ENCODE results near the gene NTMT1. TPM values are rescaled to one million over a fixed set of nuclear protein-coding genes. Genes with fewer than 3 reads are reported as not detected.

Gene NTMT1
- total RNA-seq, 1 experiment from 2014 or later: 50.2 TPM

DNA sequence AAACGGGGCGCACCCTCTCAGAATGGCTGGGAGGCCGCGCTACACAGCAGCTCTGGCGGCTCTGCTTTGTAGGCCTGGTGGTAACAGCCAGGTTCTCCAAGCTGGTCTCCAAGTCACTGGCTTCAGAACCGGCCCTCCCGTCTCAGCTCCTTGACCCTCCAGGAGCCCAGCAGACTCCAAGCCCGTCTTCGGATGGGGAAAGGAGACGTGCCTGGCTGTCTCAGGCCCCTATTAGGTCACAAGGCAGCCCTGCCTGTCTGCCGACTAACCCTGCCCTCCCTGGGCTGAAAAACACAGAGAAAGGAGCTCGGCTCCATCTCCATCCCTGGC, 13.8 kb downstream of the NTMT1 start:
- no peak for ATAC-seq
- Histone ChIP-seq H3K27me3 (ENCODE audit: low read length) (no peaks in the 10 kb centered on the region), H3K79me2 (ENCODE audit: low read length) (peaks cover 25% of the 10 kb centered on the region), H3K36me3 (ENCODE audit: low read depth, low read length) (no peaks in the 10 kb centered on the region), H3K4me3 (ENCODE audit: low read length) (no peak overlapping the region), H3K27ac (ENCODE audit: low read length) (no peak overlapping the region), H4K20me1 (ENCODE audit: low read length) (no peaks in the 10 kb centered on the region), H3K4me1 (ENCODE audit: insufficient read depth, low read length) (peaks cover 3% of the 10 kb centered on the region; the same call in 1 of the 2 replicates), H3K9me3 (ENCODE audit: low read length) (no peaks in the 10 kb centered on the region), H3K9me2 (replicated peaks; ENCODE audit: low read length) (no peaks in the 10 kb centered on the region), H2AFZ (ENCODE audit: low read length) (no peak overlapping the region), H3K4me2 (ENCODE audit: low read length) (no peak overlapping the region), H3K9ac (ENCODE audit: low read length) (no peak overlapping the region), H3F3A (ENCODE audit: low read length, unreplicated experiment) (no peaks in the 10 kb centered on the region)
- TF ChIP-seq, protein P1, sequence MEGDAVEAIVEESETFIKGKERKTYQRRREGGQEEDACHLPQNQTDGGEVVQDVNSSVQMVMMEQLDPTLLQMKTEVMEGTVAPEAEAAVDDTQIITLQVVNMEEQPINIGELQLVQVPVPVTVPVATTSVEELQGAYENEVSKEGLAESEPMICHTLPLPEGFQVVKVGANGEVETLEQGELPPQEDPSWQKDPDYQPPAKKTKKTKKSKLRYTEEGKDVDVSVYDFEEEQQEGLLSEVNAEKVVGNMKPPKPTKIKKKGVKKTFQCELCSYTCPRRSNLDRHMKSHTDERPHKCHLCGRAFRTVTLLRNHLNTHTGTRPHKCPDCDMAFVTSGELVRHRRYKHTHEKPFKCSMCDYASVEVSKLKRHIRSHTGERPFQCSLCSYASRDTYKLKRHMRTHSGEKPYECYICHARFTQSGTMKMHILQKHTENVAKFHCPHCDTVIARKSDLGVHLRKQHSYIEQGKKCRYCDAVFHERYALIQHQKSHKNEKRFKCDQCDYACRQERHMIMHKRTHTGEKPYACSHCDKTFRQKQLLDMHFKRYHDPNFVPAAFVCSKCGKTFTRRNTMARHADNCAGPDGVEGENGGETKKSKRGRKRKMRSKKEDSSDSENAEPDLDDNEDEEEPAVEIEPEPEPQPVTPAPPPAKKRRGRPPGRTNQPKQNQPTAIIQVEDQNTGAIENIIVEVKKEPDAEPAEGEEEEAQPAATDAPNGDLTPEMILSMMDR (conservative IDR thresholded peaks at IDR 0.05; ENCODE audit: low read depth, low read length): no peak
- TF ChIP-seq EZH2 (IDR thresholded peaks at IDR 0.05; ENCODE audit: low read length, unreplicated experiment) (no peak), EZH2phosphoT487 (IDR thresholded peaks at IDR 0.05; ENCODE audit: borderline replicate concordance, low read length) (no peak)
- ChIA-PET POLR2A (ENCODE audit: unreplicated experiment) (no interaction called here), CTCF (interaction anchor here (0.5 kb wide), 1 partner anchor 16 kb away, joined by 3 read pairs; no protein-coding TSS in a partner anchor)
- DNase-seq: no peak
- BruUV-seq (replicated peaks): no TSS peak
- intact Hi-C loops (cut with micrococcal nuclease): no loop called here

DNA sequence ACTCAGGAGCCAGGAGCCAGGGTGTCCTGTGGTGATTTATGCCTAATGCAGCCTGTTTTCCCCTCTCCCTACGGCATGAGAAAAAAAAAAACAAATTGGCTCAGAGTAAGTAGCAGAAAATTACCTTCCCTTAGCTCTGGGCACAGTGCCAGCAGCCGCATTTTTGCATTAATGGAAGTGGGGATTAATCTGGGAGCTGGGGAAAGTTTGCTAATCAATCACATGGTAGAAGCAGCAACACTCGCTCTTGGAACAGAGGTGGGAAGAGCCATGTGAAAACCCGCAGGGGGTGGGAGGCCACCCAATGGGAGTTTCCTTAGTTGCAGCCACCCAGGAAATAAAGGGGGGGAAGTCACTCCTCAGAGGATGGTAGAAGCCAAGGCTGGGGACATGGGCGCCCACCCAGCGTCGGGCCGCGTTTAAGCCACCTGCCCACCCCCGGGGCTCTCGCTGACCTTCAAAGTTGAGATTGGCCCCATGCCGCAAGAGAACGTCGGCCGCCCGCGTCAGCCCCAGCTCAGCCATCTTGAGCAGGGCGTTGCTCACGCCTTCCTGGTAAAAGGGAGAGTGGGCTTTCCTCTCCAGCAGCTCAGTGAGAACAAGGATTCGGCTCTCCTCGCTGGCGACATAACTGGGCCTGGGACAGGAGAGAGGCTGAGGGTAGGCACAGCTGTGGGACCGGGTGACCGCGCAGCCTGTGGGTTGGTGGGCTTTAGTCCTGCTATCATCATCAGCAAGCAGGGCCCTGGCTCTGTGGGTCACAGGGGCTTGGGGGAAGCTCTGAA, 14.3 kb downstream of the NTMT1 start:
- BruUV-seq (replicated peaks): no TSS peak
- Histone ChIP-seq H3K4me2 (ENCODE audit: low read length) (peak overlapping the region; percentile 97), H3K36me3 (ENCODE audit: low read depth, low read length) (no peaks in the 10 kb centered on the region), H2AFZ (ENCODE audit: low read length) (no peak overlapping the region), H3K27me3 (ENCODE audit: low read length) (no peaks in the 10 kb centered on the region), H4K20me1 (ENCODE audit: low read length) (no peaks in the 10 kb centered on the region), H3F3A (ENCODE audit: low read length, unreplicated experiment) (no peaks in the 10 kb centered on the region), H3K9ac (ENCODE audit: low read length) (0 out of 2 replicates have a peak overlapping the region, but pooled peaks have one; percentile 89), H3K27ac (ENCODE audit: low read length) (no peak overlapping the region), H3K9me3 (ENCODE audit: low read length) (no peaks in the 10 kb centered on the region), H3K4me3 (ENCODE audit: low read length) (peak overlapping the region; percentile 97), H3K9me2 (replicated peaks; ENCODE audit: low read length) (no peaks in the 10 kb centered on the region), H3K79me2 (ENCODE audit: low read length) (peaks cover 25% of the 10 kb centered on the region), H3K4me1 (ENCODE audit: insufficient read depth, low read length) (peaks cover 3% of the 10 kb centered on the region; the same call in 1 of the 2 replicates)
- TF ChIP-seq EZH2 (IDR thresholded peaks at IDR 0.05; ENCODE audit: low read length, unreplicated experiment) (no peak), EZH2phosphoT487 (IDR thresholded peaks at IDR 0.05; ENCODE audit: borderline replicate concordance, low read length) (no peak)
- TF ChIP-seq, protein P1 (conservative IDR thresholded peaks at IDR 0.05; ENCODE audit: low read depth, low read length): no peak
- DNase-seq (no peak), ATAC-seq (no peak)
- POLR2A ChIA-PET (ENCODE audit: unreplicated experiment): interaction anchor here (0.6 kb wide), 1 partner anchor 473 kb away, joined by 5 read pairs; no protein-coding TSS in a partner anchor
- CTCF ChIA-PET: interaction anchor here (0.5 to 0.6 kb wide), 3 partner anchors 15 to 1228 kb away, joined by 3 to 4 read pairs (median 3); no protein-coding TSS in a partner anchor
- intact Hi-C loops (cut with micrococcal nuclease): no loop called here

Data from PC-3 (cell line).